HepG2 (cell line): ENCODE data around the gene XCR1. TPM values are rescaled to one million over a fixed set of nuclear protein-coding genes. Genes with fewer than 3 reads are reported as not detected.
"Not testable (repeated sequence)": the region's sequence is repeated elsewhere in the genome, so short reads cannot be mapped to it uniquely, and the experiment has no call there.

Source experiments
- ATAC-seq: fragments of 200-7000 bp; cut with Tn5 transposase; 3 replicates; pipeline ENCODE4 v1.9.1; 2020; ENCODE audit warnings: mild to moderate bottlenecking, moderate library complexity
- BruUV-seq: library from RNA; stranded (reverse); fragments of 400-500 nt; replicated peaks from 2 replicates; lab custom pipeline; 2021; lab: Mats Ljungman, UMichigan
- CTCF ChIA-PET: fragments of 300-600 bp; formaldehyde crosslinking; extraction: SDS; loops from one replicate; lab custom pipeline; 2021; ENCODE audit warnings: low total read pairs, inconsistent platforms, low intra/inter-chr PET ratio; lab: Yijun Ruan, JAX
- POLR2A ChIA-PET: fragments of 350-600 bp; sonication (Branson Sonifier 250); formaldehyde crosslinking; loops from one replicate; lab custom pipeline; 2020; ENCODE audit warnings: antibody characterized with exemption, inconsistent platforms; lab: Yijun Ruan, JAX
- DNase-seq: peaks from one replicate; pipeline ENCODE4 v3.0.0-alpha.2; 2015; ENCODE audit warnings: low spot score
- FAIRE-seq: peaks from 3 replicates; lab custom pipeline; 2011; peaks lifted over from hg19 to GRCh38; lab: Jason Lieb, UNC
- H2AFZ ChIP-seq: one replicate; pipeline ENCODE4 v1.6.1; 2011; ENCODE audit warnings: low read length, inconsistent platforms
- H3K27ac ChIP-seq: fragments of 300-600 bp; 3 replicates; pipeline ENCODE4 v1.8.0; 2011; ENCODE audit warnings: mixed run types, mild to moderate bottlenecking, mixed read lengths, low read length, inconsistent platforms; ENCODE audit not compliant: insufficient read depth; ENCODE audit errors: extremely low read length
- H3K27me3 ChIP-seq, 2 experiments: fragments of 200-600 bp in 1 of 2; 2 replicates in 1 of 2; 3 replicates in 1 of 2; pipeline versions ENCODE4 v1.6.0 to v1.8.0; 2011; ENCODE audit warnings: low read length in 2 of 2, mild to moderate bottlenecking in 2 of 2, moderate library complexity in 2 of 2, inconsistent platforms in 1 of 2; ENCODE audit not compliant: insufficient read depth in 2 of 2, control insufficient read depth in 1 of 2
- H3K36me3 ChIP-seq, 2 experiments: fragments of 200-600 bp in 1 of 2; replicated peaks in 1 of 2; 2 replicates in 1 of 2; 3 replicates in 1 of 2; pipeline versions ENCODE4 v1.5.1 to v1.8.0; 2011; ENCODE audit warnings: low read length in 2 of 2, inconsistent platforms in 1 of 2; ENCODE audit not compliant: insufficient read depth in 2 of 2, control insufficient read depth in 1 of 2
- H3K4me1 ChIP-seq: 2 replicates; pipeline ENCODE4 v1.5.1; 2012; ENCODE audit warnings: low read length, inconsistent platforms; ENCODE audit not compliant: insufficient read depth
- H3K4me2 ChIP-seq: 2 replicates; pipeline ENCODE4 v1.6.0; 2011; ENCODE audit warnings: low read depth, low read length, inconsistent platforms
- H3K4me3 ChIP-seq, 3 experiments: fragments of 200-600 bp in 1 of 3; sonication (generic), shearing (Covaris generic) in 1 of 3; replicated peaks in 1 of 3; 2 replicates each; pipeline ENCODE4 v1.5.1; 2011 to 2016; ENCODE audit warnings: low read length in 3 of 3, inconsistent platforms in 2 of 3, low read depth in 2 of 3, mild to moderate bottlenecking in 2 of 3, control low read depth in 1 of 3, mixed read lengths in 1 of 3; ENCODE audit not compliant: insufficient read depth in 1 of 3
- H3K79me2 ChIP-seq: one replicate; pipeline ENCODE4 v1.6.1; 2011; ENCODE audit warnings: low read length, inconsistent platforms; ENCODE audit not compliant: insufficient read depth
- H3K9ac ChIP-seq: 2 replicates; pipeline ENCODE4 v1.6.0; 2011; ENCODE audit warnings: mild to moderate bottlenecking, low read depth, low read length, inconsistent platforms; ENCODE audit not compliant: insufficient read depth
- H3K9me3 ChIP-seq: 2 replicates; pipeline ENCODE4 v1.5.1; 2012; ENCODE audit warnings: mild to moderate bottlenecking, low read length
- H4K20me1 ChIP-seq: 2 replicates; pipeline ENCODE4 v1.6.0; 2011; ENCODE audit warnings: inconsistent platforms, mild to moderate bottlenecking, low read length, moderate library complexity; ENCODE audit not compliant: insufficient read depth
- PRMT3 ChIP-seq: sonication (generic); formaldehyde crosslinking; IDR thresholded peaks from 2 replicates; pipeline ENCODE4 v1.8.1; 2022; ENCODE audit warnings: low read depth, mild to moderate bottlenecking, moderate library complexity, missing genetic modification reagents, borderline replicate concordance
- ZNF296 ChIP-seq: sonication (generic); formaldehyde crosslinking; conservative IDR thresholded peaks from 2 replicates; pipeline ENCODE4 v1.5.0; 2020; ENCODE audit warnings: mild to moderate bottlenecking, missing genetic modification reagents
- ZNF441 ChIP-seq: sonication (generic); formaldehyde crosslinking; IDR thresholded peaks from 2 replicates; pipeline ENCODE4 v1.7.0; 2021; ENCODE audit warnings: missing genetic modification reagents, borderline replicate concordance
- ZNF7 ChIP-seq: IDR thresholded peaks from 2 replicates; pipeline ENCODE4 v1.6.1; 2016; ENCODE audit warnings: missing biosample characterization, missing genetic modification reagents
- WGBS: methylation state at CpG from one replicate; pipeline ENCODE4 v1.1.6; 2017; ENCODE audit warnings: low lambda C conversion rate; 5-methylcytosine and 5-hydroxymethylcytosine counted together
- in situ Hi-C: cut with HindIII; loops from 2 replicates; pipeline ENCODE4 v1.10.0; 2017; ENCODE audit warnings: low pct_unique_long_range_greater_than_20kb; ENCODE audit not compliant: extremely low pct_ligation_motif_present
- intact Hi-C: fragments of 100-400 bp; cut with micrococcal nuclease; formaldehyde crosslinking; loops from one replicate; pipeline ENCODE4 v1.10.0; 2022; ENCODE audit not compliant: unreplicated experiment
- polyA plus RNA-seq, 8 experiments: library from polyadenylated mRNA; depleted of rRNA in 3 of 8; stranded (reverse) in 7 of 8; unstranded in 1 of 8; fragments of >200 nt; fragmentation: Illumina TruSeq in 4 of 8; extraction: Trizol in 4 of 8; gene quantifications; 2 replicates each; pipeline versions ENCODE4 v1.2.1 to v1.2.3, GENCODE V29; 2011 to 2016; ENCODE audit warnings: low read depth in 4 of 8, missing spikeins in 1 of 8, mixed read lengths in 1 of 8; ENCODE audit not compliant: insufficient read depth in 1 of 8
- total RNA-seq, 5 experiments: library from RNA; depleted of rRNA; stranded (reverse); fragments of >200 nt; fragmentation: Illumina TruSeq; extraction: Trizol; gene quantifications; 2 replicates each; pipeline ENCODE4 v1.2.3, GENCODE V29; 2016; ENCODE audit warnings: low read depth in 1 of 5

XCR1 gene
- total and polyA plus RNA-seq, 2 of the 13 experiments (the other 11 are each of a cell fraction or from before 2014, with no cell fraction given) = not detected

- intact Hi-C loops (no loop called here), in situ Hi-C loops (no loop called here)
- no peak for TF ChIP-seq ZNF7 (CRISPR knock-in tag)
- no peak for TF ChIP-seq PRMT3
- no peak for TF ChIP-seq ZNF441 (CRISPR knock-in tag)
- TF ChIP-seq ZNF296 (CRISPR knock-in tag) = no peak
- H3K79me2 ChIP-seq = no peaks in the 10 kb centered on the region
- ChIA-PET CTCF (no interaction called here), POLR2A (no interaction called here)
- DNase-seq = no peak
- H3K27ac ChIP-seq = no peak overlapping the region
- H3K36me3 ChIP-seq = no peaks in the 10 kb centered on the region
- no peaks in the 10 kb centered on the region for H4K20me1 ChIP-seq
- no peaks in the 10 kb centered on the region for H3K4me1 ChIP-seq
- no peak for FAIRE-seq
- no peak for ATAC-seq
- H3K9ac ChIP-seq = no peak overlapping the region
- no peaks in the 10 kb centered on the region for H3K27me3 ChIP-seq
- no peak overlapping the region for H3K4me3 ChIP-seq
- H2AFZ ChIP-seq = no peak overlapping the region
- no peaks in the 10 kb centered on the region for H3K9me3 ChIP-seq
- WGBS = 79% methylated on average over 1 of the region's 1 CpG
- BruUV-seq = no TSS peak
- no peak overlapping the region for H3K4me2 ChIP-seq
Measured at GRCh38 chr3:46038916-46039315, 11.6 kb upstream of the XCR1 start.

GRCh38 chr3:46038071-46038470 is 10.8 kb upstream of the XCR1 start:
- POLR2A ChIA-PET, H3K4me2 ChIP-seq: not testable (repeated sequence)

More at GRCh38 chr3:46038071-46038470, 10.8 kb upstream of the XCR1 start:
- BruUV-seq, H3K9me3 ChIP-seq, intact Hi-C loops, H3K79me2 ChIP-seq, in situ Hi-C loops, H3K4me1 ChIP-seq, H3K27me3 ChIP-seq, ATAC-seq, CTCF ChIA-PET, H4K20me1 ChIP-seq, H2AFZ ChIP-seq, H3K4me3 ChIP-seq, DNase-seq, H3K27ac ChIP-seq, H3K36me3 ChIP-seq, H3K9ac ChIP-seq, FAIRE-seq: not testable (repeated sequence)
- WGBS = 0% methylated on average over 3 of the region's 3 CpGs
